ENCODE measurements around the gene PEX10. TPM values are rescaled to one million over a fixed set of nuclear protein-coding genes. Genes with fewer than 3 reads are reported as not detected.

The PEX10 gene
- total and polyA plus RNA-seq, 2 of the 8 experiments (the other 6 are each of a cell fraction or from before 2014, with no cell fraction given) = 24.3 to 26.9 TPM

- Histone ChIP-seq H3K36me3 (ENCODE audit: control insufficient read depth in 2 of 4, insufficient read depth in 4 of 4, low read length in 3 of 4) (no peaks in the 10 kb centered on the region), H3K56ac (replicated peaks; ENCODE audit: insufficient read length, low read depth, low read length) (no peak overlapping the region), H3K79me2 (ENCODE audit: control insufficient read depth in 1 of 2, insufficient read depth in 2 of 2, low read length in 2 of 2) (no peaks in the 10 kb centered on the region), H3K23ac (ENCODE audit: insufficient read length) (no peak overlapping the region), H2BK20ac (ENCODE audit: low read length) (no peak overlapping the region), H3K4ac (replicated peaks; ENCODE audit: insufficient read length, low read depth, low read length) (no peak overlapping the region), H4K91ac (replicated peaks; ENCODE audit: insufficient read length, low read length) (no peak overlapping the region), H3K4me3 (ENCODE audit: extremely low read depth in 1 of 4, insufficient read depth in 2 of 4, low read depth in 3 of 4, low read length in 4 of 4) (no peak overlapping the region), H2BK120ac (replicated peaks; ENCODE audit: low read depth, low read length) (no peak overlapping the region), H3K27ac (ENCODE audit: low read depth, low read length) (no peak overlapping the region), H3K18ac (ENCODE audit: extremely low read depth, low read length) (no peak overlapping the region), H2BK12ac (ENCODE audit: low read depth, low read length) (no peak overlapping the region), H2AFZ (ENCODE audit: low read length) (no peak overlapping the region), H2AK5ac (ENCODE audit: low read depth, low read length) (no peak overlapping the region), H4K20me1 (replicated peaks in 1 of 2; ENCODE audit: control insufficient read depth in 1 of 2, insufficient read depth in 2 of 2, low read length in 2 of 2) (no peaks in the 10 kb centered on the region), H3K14ac (ENCODE audit: insufficient read length) (no peak overlapping the region), H3K9ac (replicated peaks in 1 of 4; ENCODE audit: extremely low read depth in 1 of 4, low read depth in 3 of 4, low read length in 3 of 4) (no peak overlapping the region), H3K23me2 (ENCODE audit: low read depth, low read length) (no peaks in the 10 kb centered on the region), H3K9me3 (ENCODE audit: insufficient read depth in 2 of 2, low read depth in 1 of 2, low read length in 1 of 2) (no peaks in the 10 kb centered on the region), H4K5ac (ENCODE audit: insufficient read length, low read depth, low read length) (no peak overlapping the region), H2BK5ac (ENCODE audit: low read depth, low read length) (no peak overlapping the region), H2BK15ac (ENCODE audit: low read length) (no peak overlapping the region), H3K79me1 (ENCODE audit: low read depth, low read length) (no peaks in the 10 kb centered on the region), H3K27me3 (replicated peaks in 1 of 4; ENCODE audit: control insufficient read depth in 3 of 4, extremely low read depth in 1 of 4, insufficient read depth in 3 of 4, low read length in 3 of 4) (no peaks in the 10 kb centered on the region), H3K4me2 (ENCODE audit: insufficient read depth in 1 of 2, low read depth in 2 of 2, low read length in 2 of 2) (no peak overlapping the region), H3K4me1 (replicated peaks in 1 of 4; ENCODE audit: control insufficient read depth in 3 of 4, insufficient read depth in 4 of 4, low read length in 3 of 4) (no peaks in the 10 kb centered on the region; a peak in 1 of 7 replicates), H4K8ac (ENCODE audit: extremely low read depth, insufficient read depth, low read length) (peak overlapping the region; percentile 68; the same call in 1 of the 2 replicates)
- WGBS, 2 experiments (ENCODE audit: extremely low coverage in 1 of 2, insufficient coverage in 1 of 2, insufficient read length in 1 of 2, insufficient replicate concordance in 2 of 2, low coverage in 1 of 2, low lambda C conversion rate in 2 of 2, missing lambda C conversion rate in 1 of 2) = 89% methylated on average over 21 of the region's 37 CpGs; no CpG with 5 or more reads in 1 of the 2 experiments
- FAIRE-seq = no peak
- TF ChIP-seq CBX5 (IDR thresholded peaks at IDR 0.05; ENCODE audit: low read depth, low read length) (no peak), SP4 (IDR thresholded peaks at IDR 0.05; ENCODE audit: low read length) (no peak), RFX5 (IDR thresholded peaks at IDR 0.05; ENCODE audit: borderline replicate concordance, low read depth, low read length) (no peak), ZNF274 (IDR thresholded peaks at IDR 0.05; ENCODE audit: borderline replicate concordance, extremely low read depth, low read length) (no peak), TAF7 (optimal IDR thresholded peaks at IDR 0.05; ENCODE audit: borderline replicate concordance, low read depth, low read length) (no peak), RAD21 (IDR thresholded peaks at IDR 0.05 in 1 of 2, conservative IDR thresholded peaks at IDR 0.05 in 1 of 2; ENCODE audit: low read depth in 2 of 2, low read length in 2 of 2) (no peak), CREB1 (IDR thresholded peaks at IDR 0.05) (no peak), SIX5 (IDR thresholded peaks at IDR 0.05; ENCODE audit: low read depth, low read length) (no peak), POLR2AphosphoS5 (IDR thresholded peaks at IDR 0.05; ENCODE audit: low read depth, low read length) (no peak)
- POLR2A ChIA-PET (ENCODE audit: partially characterized antibody) = interaction anchor here (0.6 to 1.1 kb wide), 2 partner anchors 109 to 700 kb away, joined by 3 read pairs; no protein-coding TSS in a partner anchor
- CTCF ChIA-PET (ENCODE audit: partially characterized antibody) = interaction anchor here (1.0 to 2.5 kb wide), 7 partner anchors 25 to 185 kb away, joined by 3 to 17 read pairs (median 4); partner anchors contain the start of gene FAAP20
- DNase-seq (ENCODE audit: low read depth in 1 of 2, low spot score in 2 of 2) = no peak
Observed at GRCh38 chr1:2356911-2357845, 55.2 kb downstream of the PEX10 start.

Data from H1 (cell line).